Hepatocyte (in vitro differentiated cells): ENCODE measurements around the gene KRT23.

Source experiments
- CTCF ChIP-seq: fragments of 200-600 bp; sonication (generic); IDR thresholded peaks from 2 replicates; pipeline ENCODE4 v1.5.1; 2016; ENCODE audit warnings: antibody characterized with exemption, mild to moderate bottlenecking; ENCODE audit not compliant: poor library complexity
- EZH2 ChIP-seq: fragments of 200-600 bp; sonication (generic); IDR thresholded peaks from 2 replicates; pipeline ENCODE4 v1.6.1; 2016; ENCODE audit warnings: antibody characterized with exemption, mild to moderate bottlenecking, borderline replicate concordance
- EZH2phosphoT487 ChIP-seq: fragments of 200-600 bp; sonication (generic); IDR thresholded peaks from one replicate; pipeline ENCODE4 v1.6.1; 2018; ENCODE audit warnings: antibody characterized with exemption, mild to moderate bottlenecking, low read depth, moderate library complexity; ENCODE audit not compliant: unreplicated experiment, severe bottlenecking

GRCh38 chr17:40914075-40914855 is 23.2 kb downstream of the KRT23 start:
- TF ChIP-seq CTCF (no peak), EZH2 (no peak), EZH2phosphoT487 (no peak)
